Left ventricle myocardium superior (tissue), 1 donor: ENCODE measurements around the gene MRPS22. TPM values are rescaled to one million over a fixed set of nuclear protein-coding genes. Genes with fewer than 3 reads are reported as not detected.
"Not testable (repeated sequence)": the region's sequence is repeated elsewhere in the genome, so short reads cannot be mapped to it uniquely, and the experiment has no call there.

ENCODE experiments used
- ATAC-seq: fragments of 200-7000 bp; cut with Tn5 transposase; one replicate; pipeline ENCODE4 v1.9.1; 2020; ENCODE audit warnings: mild to moderate bottlenecking, moderate library complexity
- DNase-seq: peaks from one replicate; pipeline ENCODE4 v3.0.0-alpha.2; 2020
- intact Hi-C: fragments of 100-400 bp; cut with micrococcal nuclease; formaldehyde crosslinking; loops from one replicate; pipeline ENCODE4 v1.11.0; 2022
- total RNA-seq: library from RNA; stranded (reverse); fragmentation: NEBNext Ultra II Directional; extraction: Animal tissue kit (Norgen Biotek cat#: 25700); gene quantifications from one replicate; pipeline ENCODE4 v1.2.1, GENCODE V29; 2021
- donor health status: DM: no; HTN: yes; CAD: no; lungs with severe emphysema.

The MRPS22 gene
- total RNA-seq, 1 donor from 2014 or later, result 87.3 TPM

DNA sequence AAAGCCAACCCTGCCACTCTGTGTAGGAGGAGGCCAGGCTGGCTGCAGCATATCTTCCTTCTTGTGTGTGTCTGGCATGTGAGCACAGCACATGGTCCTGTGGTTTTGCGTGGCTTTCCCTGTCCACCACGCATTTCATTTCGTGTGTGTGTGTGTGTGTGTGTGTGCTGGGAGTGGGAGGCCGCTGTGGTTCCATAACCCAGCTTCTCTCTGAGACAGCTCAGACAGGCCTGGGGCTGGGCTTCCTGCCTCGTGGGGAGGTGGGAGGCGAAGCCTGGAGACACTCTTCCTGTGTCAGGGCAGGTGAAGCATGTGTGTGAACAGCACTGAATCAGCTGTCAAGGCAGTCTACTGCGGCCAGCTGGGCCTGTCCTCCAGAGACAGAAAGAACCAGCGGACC, 16.0 kb upstream of the MRPS22 start:
- no peak for ATAC-seq
- intact Hi-C loops, result loop anchor here (5.0 kb wide), 1 partner anchor 216 kb away; no protein-coding TSS in a partner anchor
- DNase-seq, result no peak

DNA sequence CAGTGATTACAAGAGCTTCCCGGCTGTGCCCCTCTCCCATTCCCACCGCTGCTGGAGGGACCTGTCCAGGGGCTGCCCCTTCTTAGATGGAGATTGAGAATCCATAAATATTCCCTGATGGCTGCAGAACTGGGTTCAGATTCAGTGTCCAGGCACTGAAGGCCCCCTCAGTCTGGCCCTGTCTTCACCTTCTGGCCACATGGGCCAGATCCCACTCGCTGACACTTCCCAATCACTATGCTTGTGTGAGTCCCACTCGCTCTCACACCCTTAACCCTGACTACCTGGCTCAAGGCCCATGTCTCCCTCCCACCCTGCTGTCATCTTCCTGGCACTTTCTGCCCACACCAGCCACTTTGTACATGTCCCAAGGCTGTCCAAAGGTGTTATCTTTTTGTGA, 15.5 kb upstream of the MRPS22 start:
- DNase-seq (no peak), ATAC-seq (no peak)
- intact Hi-C loops, result loop anchor here (5.0 kb wide), 1 partner anchor 216 kb away; no protein-coding TSS in a partner anchor

DNA sequence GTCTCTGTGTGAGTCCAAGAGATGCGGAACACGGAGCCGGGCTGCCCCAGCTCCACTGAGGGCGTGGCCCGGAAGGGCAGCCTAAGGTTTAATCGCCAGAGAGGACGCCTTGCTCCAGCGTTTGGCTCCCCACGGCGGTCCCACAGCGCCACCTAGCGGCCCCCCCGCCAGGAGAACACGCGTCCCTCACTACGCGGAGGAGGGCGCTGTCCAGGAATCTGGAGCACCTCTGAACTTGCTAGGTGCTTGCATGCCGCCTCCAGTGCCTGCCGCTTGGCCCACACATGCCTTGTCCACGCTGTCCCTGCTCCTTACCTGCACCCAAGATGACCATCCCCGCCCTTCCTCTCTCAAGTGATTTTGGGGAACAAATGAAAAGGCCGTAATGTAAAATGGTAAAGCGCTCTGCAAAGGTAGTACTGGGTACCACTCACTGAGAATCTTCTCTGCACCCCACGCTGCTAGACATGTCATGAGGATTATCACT, 14.4 kb upstream of the MRPS22 start:
- ATAC-seq (peak; percentile 97), DNase-seq (peak; percentile 90)
- intact Hi-C loops, result loop anchor here (5.0 kb wide), 1 partner anchor 217 kb away; no protein-coding TSS in a partner anchor

DNA sequence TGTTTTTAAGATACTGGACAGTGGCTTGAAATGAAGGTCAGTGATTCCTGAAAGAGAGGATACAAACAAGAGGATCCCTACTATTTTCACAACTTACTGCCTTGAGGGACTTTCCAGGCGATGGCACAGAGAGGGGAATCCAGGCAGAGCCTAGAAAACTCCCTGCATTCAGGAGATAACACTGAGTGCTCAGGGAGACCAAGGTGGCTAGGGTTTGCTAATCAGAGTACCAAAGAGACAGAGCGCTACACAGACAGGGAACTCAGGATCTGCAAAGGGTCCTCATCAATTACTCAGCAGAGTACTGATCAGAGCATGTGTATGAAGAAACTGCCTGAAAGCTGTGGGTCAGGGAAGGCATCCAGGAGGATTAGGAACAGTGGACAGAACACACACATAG, 11.7 kb upstream of the MRPS22 start:
- no peak for ATAC-seq
- intact Hi-C loops, result no loop called here
- DNase-seq, result no peak

DNA sequence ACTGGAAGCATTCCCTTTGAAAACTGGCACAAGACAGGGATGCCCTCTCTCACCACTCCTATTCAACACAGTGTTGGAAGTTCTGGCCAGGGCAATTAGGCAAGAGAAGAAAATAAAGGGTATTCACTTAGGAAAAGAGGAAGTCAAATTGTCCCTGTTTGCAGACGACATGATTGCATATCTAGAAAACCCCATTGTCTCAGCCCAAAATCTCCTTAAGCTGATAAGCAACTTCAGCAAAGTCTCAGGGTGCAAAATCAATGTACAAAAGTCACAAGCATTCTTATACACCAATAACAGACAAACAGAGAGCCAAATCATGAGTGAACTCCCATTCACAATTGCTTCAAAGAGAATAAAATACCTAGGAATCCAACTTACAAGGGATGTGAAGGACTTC, 9.1 kb upstream of the MRPS22 start:
- ATAC-seq, DNase-seq, intact Hi-C loops: not testable (repeated sequence)

DNA sequence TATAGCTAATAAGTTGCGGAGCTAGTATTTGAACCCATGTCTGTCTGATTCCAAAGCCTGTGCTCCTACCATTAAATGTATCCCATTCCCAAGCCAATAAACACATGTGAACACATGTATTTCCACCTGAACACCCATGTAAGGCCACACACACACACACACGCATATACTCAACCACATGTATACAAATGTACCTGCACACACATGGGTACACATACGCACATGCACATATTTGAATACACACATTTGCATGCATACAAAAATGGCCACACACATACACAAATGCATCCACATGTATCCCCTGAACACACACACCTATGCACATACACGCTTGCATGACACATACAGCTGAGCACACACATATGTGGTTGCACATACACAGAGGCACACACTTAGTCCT, 5.4 kb upstream of the MRPS22 start:
- intact Hi-C loops, result no loop called here
- ATAC-seq, result no peak

DNA sequence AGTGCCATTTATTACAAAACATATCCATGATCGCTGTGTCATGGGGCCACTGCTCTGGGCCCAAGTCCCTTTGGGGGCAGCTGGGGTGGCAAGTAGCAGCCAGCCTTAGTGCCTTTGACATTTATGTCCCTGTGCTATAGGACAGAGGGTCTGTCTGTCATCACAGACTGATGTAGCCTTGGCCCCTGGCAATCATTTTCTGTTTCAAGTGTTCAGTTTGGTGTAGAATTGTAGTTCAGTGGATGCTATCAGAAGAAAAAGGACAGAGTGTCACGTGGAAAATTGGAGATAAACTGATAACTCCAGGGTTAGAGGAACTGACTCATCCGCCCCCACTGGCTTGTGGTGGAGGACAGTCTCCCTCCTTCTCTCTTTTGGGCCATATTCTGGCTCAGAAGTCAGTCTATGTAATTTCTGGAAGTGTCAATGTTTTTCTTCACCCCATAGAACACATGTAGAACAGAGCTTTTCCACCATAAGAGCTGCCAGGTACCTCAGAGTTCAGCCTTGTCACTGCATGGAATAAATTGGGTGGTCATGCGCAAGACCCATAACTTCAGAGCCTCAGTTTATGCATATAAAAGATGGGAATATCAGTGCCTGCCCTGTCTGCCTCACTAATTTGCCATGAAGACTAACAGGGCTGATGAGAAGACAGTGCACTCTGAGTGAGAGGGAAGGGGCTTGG, 4.5 kb upstream of the MRPS22 start:
- DNase-seq, result no peak
- ATAC-seq, result no peak
- intact Hi-C loops, result no loop called here

More for the DNA sequence above, 5.4 kb upstream of the MRPS22 start:
- DNase-seq, result no peak

DNA sequence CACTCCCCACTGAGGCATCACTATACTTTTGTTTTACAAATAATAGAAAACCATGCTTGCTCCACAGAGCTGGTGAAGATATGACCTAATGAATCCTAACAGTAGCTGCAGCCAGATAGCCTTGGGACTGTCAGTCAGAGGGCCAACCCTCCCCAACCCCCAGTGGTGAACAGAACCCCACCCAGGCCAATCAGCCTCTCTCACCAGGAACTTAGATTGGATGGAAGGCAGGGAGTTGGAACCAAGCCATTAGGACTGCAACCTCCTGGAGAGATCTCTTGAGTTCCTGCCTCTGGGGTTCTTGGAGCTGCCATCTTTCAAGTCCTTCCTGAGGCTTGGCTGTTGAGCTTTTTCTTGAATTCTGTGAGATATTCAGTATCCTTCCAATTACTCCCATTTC, 3.0 kb upstream of the MRPS22 start:
- intact Hi-C loops, result no loop called here
- DNase-seq, result no peak
- ATAC-seq, result no peak

DNA sequence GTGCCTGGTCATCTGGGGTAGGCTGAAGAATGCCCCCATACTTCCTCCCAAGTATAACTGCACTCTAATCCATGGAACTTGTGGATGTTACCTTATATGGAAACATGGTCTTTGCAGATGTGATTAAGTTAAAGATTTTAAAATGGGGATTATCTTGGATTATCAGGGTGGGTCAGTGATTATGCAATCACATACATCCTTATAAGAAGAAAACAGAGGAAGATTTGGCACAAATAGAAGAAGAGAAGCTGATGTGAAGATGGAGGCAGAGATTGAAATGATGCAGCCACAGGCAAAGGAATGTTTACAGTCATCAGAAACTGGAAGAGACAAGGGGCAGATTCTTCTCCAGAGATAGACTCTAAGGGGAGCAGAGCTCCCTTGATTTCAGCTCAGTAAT, 1.8 kb upstream of the MRPS22 start:
- DNase-seq (no peak), ATAC-seq (no peak)
- intact Hi-C loops, result no loop called here

DNA sequence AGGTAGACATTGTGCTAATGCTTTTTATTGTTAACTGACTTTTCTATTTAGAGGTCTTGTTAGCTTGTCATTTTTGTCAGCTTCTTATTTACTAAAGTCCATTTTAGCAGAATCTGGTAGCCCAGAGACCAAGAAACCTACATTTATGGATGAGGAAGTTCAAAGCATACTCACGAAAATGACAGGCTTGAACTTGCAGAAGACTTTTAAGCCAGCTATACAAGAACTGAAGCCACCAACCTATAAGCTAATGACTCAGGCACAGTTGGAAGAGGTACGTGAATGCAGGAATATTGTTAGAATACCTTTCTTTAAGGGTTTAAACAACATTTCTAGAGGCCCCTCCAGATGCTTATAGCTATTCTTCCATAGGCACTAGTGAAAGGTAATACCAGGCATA, 3.0 kb downstream of the MRPS22 start:
- intact Hi-C loops, result no loop called here
- no peak for ATAC-seq
- no peak for DNase-seq

DNA sequence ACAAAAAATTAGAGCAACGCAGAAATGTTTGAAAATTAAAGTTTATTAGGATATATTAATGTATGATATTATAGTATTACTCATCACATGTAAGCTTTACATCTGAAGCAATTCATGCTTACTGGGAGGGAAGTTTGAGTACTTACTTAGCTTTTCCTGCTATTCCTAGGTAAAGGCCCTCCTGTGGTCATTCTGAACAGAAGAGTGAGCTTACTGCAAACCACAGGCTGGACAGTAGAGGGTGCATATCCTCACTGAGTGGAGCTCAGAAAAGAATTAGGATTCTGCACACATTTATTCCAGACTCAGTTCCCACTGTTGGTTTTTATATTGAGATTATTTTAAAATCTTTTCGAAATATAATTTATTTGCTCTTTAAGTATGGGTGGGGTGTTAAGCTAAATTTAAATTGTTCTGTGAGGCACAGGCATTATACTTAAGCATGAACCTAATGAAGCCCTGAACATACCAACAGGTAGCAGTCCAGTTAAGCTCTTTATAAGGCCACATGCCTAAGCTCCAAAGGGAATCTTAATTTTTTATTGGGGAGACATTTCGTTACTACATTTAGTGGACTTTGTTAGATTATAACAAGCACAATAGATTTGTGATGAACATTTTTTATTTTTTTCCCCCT, 10.2 kb downstream of the MRPS22 start:
- DNase-seq, result no peak
- intact Hi-C loops, result no loop called here
- ATAC-seq, result peak; percentile 55

DNA sequence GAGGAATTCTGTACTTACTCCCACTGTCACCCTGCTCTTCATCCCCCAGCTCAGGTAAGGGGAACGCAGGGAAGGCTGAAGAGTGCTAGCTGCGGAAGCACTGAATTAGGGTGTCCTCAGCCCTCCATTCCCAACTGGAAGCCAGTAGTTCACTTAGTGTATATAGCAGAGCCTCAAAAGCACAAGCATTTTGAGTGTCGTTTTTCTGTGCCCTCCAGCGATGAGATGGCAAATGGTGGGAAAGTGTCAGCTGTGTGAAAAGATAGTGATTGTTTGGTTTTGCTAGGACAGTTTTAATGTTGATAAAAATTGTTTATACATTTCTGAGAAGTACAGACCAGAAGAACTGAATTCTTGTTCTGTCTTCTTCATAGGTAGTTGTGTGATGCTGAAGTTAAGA, 10.8 kb downstream of the MRPS22 start:
- intact Hi-C loops, result no loop called here
- DNase-seq, result no peak
- ATAC-seq, result no peak

DNA sequence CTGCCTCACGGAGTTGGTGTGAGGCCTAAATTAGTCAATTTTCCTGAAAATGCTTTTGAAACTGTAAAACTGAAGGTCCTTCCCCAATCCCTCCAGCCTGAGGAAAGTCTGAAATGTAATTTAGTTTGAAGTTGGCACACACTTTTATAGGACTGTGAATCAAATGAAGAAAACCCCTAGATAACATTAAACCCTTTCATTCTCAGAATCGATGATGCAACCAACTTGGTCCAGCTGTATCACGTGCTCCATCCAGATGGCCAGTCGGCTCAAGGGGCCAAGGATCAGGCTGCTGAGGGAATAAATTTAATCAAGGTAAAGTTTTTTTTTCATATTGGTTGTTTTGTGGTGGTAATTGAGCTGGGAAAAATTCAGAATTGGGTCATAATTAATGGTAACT, 11.7 kb downstream of the MRPS22 start:
- DNase-seq (peak; percentile 33), ATAC-seq (peak; percentile 48)
- intact Hi-C loops, result no loop called here

DNA sequence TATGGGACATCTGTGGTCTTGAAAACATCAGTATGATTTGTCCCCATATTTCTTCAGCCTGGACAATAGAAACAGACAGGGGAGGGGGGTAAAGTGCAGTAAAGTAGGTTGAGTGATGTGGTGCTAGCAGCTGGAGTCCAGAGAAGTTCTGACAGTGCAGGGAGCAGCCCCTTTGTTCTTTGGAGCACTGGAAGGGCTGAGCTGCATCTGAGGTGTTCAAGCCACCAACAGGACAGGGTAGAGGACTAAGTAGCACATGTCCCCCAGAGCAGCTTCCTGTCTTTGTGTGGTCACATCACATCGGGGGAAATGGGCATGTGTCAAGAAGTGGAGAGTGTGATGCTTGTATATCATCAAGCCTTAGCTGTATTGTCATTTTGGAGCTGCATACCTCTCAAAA, 12.1 kb downstream of the MRPS22 start:
- intact Hi-C loops, result no loop called here
- DNase-seq, result no peak
- peak; percentile 14 for ATAC-seq

DNA sequence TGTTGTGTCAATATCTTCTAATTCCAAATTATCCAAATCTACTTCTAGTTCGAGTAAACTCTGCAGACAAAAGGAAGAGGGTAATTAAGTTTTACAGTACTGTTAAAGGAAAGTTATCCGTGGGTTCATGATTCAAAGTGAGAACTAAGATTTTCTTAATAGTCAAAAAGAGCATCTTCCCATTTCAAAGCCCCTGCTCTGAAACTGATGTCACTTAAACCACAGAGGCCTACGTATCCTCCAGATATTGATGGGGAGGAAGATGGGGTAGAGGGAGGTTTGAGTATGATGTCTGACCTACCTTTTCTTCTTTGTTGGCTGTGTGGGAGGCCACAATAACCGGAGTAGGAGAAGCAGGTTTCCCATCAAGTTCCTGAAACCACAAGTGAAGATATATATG, 14.1 kb downstream of the MRPS22 start:
- intact Hi-C loops, result no loop called here
- ATAC-seq (no peak), DNase-seq (no peak)

DNA sequence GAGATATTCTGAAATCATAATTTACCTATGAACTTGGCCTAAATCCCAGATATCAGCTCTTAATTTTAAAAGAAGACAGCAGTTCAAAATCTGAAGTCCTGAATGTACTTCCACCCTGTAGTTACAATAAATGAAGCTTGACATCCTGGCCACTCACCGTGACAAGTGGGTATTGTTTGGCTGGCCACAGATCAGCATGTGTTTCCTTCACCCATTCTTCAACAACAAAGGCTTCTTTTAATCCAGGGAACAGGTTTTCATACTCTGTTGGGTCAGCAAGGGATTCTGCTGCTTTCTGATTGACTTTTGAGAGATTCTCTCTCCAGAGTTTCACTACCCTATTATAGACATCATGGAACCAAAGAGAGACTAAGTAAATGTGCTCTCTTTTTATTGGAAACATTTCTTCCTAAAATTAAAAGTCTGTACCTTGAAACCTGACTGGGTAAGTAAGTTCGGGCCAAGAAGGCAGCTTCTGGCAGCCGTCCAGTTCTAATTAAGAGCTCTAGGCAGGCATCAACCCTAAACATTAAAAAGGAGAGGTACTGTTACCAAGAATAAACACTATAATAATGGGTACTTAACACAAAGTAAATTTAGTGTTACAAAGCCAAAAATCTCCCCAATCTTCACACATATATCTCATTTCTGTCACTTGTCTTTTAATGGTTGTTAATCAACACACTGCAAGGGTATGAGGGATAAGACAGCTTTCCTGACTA, 15.2 kb downstream of the MRPS22 start:
- ATAC-seq (peak; percentile 23), DNase-seq (no peak)
- intact Hi-C loops, result no loop called here

DNA sequence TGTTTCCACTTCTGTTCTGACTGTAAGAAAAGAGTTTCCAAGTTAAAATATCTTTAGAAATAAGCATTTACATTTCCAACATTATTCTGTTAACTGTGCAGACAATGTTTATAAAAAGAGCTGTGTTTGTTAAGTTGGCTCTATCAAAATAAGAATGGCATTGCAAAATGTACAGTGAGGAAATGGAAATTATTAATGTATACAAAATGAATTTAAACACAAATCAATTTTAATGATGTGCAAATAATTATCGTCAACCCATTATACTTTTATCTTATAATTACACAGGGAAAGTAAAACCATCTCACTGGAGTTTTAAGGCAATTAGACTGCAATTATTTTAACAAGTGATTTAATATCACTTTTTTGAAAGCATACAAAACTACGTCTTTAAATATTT, 17.5 kb downstream of the MRPS22 start:
- no peak for ATAC-seq
- DNase-seq, result no peak
- intact Hi-C loops, result no loop called here

DNA sequence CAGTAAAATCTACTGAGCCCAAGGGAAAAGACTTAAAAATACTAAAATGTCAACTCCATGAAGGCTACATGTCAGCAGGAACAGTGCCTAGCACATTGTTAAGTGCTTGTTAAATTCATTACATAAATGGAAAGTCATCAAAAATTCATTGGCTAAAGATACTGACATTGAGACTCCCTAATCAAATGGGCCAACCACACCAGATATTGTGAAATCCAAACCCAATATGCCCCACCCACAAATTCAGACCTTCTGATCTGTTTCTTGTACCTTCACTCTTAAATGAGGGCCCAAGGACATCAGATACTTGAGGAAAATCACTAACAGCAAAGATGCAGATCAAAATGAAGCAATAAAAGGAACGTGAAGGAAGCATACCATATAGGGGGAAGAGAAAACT, 20.7 kb downstream of the MRPS22 start:
- no peak for DNase-seq
- intact Hi-C loops, result no loop called here
- ATAC-seq, result no peak

DNA sequence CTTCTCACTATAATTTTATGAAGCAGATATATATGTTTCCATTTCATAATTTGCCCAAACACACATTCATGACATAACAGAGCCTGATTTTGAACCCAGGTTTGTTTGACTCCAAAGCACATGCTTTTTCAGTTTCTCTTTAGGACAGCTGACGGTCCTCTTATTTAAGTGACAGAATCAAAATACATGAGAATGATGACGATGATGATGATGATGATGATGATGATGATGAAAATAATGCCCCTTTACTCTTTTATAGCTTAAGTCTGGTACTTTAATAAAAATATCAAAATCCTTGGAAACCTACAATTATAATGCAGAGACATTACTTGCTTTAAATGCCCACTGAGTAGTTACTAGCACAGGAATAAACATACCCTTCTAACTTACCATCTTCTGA, 30.3 kb downstream of the MRPS22 start:
- no peak for ATAC-seq
- intact Hi-C loops, result no loop called here

DNA sequence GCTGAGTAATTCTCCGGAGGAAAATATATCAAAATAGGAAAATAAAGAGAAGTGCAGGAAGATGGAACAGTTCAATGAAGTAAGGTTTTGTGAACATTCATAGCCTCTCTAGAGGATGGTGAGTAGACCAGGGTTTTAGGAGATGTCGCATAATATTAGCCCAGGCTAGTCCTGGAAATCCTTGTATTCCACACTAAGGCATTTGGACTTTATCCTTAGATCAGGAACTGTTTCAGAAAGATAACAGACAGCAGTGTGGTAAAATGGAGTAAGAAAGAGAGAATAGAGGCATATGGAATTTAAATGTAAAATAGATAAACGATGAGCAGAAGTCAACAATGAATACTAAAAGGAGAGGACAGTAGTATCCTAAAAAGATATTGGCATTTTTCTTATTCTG, 33.6 kb downstream of the MRPS22 start:
- intact Hi-C loops, result no loop called here
- DNase-seq (no peak), ATAC-seq (no peak)

More for the DNA sequence above, 30.3 kb downstream of the MRPS22 start:
- no peak for DNase-seq
